Measurements from ENCODE around the gene HOXD4.

Gene HOXD4

DNA sequence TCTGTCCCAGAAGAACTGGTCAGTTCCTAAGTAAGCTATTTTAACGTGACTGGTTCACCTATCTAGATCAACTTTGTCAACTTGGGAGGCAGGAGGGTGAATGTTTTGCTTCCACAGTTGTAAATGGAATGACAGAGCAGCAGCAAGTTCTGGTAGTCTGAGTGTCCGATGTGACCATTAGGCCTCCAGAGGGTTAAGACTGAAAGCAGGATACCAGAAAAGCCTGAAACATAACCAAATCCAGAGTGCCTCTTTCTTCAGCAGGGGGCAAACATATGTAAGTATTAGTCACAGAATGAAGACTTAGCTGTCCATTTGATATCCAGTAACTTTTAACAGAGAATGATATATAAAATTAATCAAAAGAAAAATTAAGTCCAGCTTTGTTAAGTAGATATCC is 14.9 kb downstream of the HOXD4 start:
- TF ChIP-seq, protein P1, sequence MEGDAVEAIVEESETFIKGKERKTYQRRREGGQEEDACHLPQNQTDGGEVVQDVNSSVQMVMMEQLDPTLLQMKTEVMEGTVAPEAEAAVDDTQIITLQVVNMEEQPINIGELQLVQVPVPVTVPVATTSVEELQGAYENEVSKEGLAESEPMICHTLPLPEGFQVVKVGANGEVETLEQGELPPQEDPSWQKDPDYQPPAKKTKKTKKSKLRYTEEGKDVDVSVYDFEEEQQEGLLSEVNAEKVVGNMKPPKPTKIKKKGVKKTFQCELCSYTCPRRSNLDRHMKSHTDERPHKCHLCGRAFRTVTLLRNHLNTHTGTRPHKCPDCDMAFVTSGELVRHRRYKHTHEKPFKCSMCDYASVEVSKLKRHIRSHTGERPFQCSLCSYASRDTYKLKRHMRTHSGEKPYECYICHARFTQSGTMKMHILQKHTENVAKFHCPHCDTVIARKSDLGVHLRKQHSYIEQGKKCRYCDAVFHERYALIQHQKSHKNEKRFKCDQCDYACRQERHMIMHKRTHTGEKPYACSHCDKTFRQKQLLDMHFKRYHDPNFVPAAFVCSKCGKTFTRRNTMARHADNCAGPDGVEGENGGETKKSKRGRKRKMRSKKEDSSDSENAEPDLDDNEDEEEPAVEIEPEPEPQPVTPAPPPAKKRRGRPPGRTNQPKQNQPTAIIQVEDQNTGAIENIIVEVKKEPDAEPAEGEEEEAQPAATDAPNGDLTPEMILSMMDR (IDR thresholded peaks at IDR 0.05): no peak
- DNase-seq (ENCODE audit: low spot score): no peak
- Histone ChIP-seq H3K4me3 (no peak overlapping the region), H3K27ac (no peak overlapping the region)

DNA sequence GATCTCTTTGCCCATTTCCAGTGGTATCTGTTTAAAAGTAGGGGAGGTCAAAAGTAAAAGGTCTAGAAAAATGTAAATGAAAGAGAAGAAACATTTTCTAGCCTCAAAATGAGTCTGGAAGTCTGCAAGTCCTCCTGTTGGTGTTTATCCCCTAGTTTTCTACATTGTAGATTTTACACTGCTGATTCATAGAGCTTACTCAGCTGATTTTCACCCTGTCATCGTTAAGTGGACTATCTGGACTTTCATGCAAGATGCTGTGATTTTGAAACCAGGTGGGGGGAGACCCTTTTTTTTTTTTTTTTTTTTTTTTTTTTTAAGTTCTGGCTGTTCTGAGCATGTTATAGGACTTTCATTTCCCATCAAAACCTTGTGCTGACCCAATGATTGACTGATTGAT is 16.0 kb downstream of the HOXD4 start:
- DNase-seq (ENCODE audit: low spot score): no peak
- TF ChIP-seq, protein P1 (IDR thresholded peaks at IDR 0.05): no peak
- Histone ChIP-seq H3K27ac (no peak overlapping the region), H3K4me3 (no peak overlapping the region)

DNA sequence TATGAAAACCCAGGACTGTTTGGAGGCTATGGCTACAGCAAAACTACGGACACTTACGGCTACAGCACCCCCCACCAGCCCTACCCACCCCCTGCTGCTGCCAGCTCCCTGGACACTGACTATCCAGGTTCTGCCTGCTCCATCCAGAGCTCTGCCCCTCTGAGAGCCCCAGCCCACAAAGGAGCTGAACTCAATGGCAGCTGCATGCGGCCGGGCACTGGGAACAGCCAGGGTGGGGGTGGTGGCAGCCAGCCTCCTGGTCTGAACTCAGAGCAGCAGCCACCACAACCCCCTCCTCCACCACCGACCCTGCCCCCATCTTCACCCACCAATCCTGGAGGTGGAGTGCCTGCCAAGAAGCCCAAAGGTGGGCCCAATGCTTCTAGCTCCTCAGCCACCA is 17.8 kb downstream of the HOXD4 start:
- TF ChIP-seq, protein P1 (IDR thresholded peaks at IDR 0.05): no peak
- Histone ChIP-seq H3K27ac (no peak overlapping the region), H3K4me3 (no peak overlapping the region)
- no peak for DNase-seq (ENCODE audit: low spot score)

GRCh38 chr2:176169711-176170110 is 18.4 kb downstream of the HOXD4 start:
- DNase-seq (ENCODE audit: low spot score): no peak

DNA sequence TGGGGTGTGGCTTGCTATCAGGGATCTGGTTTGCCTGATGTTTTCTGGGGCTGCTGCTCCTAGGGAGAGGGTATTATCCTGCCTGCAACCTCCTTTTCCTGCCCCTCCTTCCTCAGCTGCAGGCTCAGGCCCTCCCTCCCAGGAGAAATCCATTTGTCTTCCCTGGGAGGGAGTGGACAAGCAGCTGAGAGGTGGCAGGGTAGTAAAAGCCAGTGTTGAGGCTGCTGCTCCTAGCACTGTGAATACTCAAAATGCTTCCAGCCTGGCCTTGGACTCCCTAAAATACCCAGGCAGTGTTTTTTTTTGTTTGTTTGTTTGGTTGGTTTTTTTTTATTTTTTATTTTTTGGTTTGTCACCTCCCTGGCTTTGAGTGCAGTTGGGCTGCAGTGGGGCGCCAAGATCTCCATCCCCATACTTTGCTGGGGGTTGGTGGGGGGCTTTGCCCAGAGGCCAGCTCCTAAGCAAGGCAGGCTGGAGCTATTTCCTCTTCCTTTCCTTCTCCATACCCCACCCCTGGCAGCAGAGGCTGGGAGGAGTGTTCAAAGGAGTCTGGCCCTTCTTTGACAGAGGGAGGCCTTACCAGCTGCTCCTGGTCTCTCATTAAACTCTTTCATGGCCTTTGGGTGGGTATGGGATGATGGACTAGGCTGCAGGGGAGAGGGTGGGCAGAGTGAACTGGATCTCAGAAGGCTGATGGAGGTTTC is 19.4 kb downstream of the HOXD4 start:
- Histone ChIP-seq H3K4me3 (no peak overlapping the region), H3K27ac (no peak overlapping the region)
- TF ChIP-seq, protein P1 (IDR thresholded peaks at IDR 0.05): no peak
- no peak for DNase-seq (ENCODE audit: low spot score)

More at GRCh38 chr2:176169711-176170110, 18.4 kb downstream of the HOXD4 start:
- H3K4me3 ChIP-seq: no peak overlapping the region
- no peak overlapping the region for H3K27ac ChIP-seq
- TF ChIP-seq, protein P1 (IDR thresholded peaks at IDR 0.05): no peak

GRCh38 chr2:176171351-176172006 is 20.1 kb downstream of the HOXD4 start:
- DNase-seq (ENCODE audit: low spot score): no peak
- TF ChIP-seq, protein P1 (IDR thresholded peaks at IDR 0.05): no peak
- Histone ChIP-seq H3K4me3 (peak overlapping the region; percentile 47), H3K27ac (no peak overlapping the region)

Data from coronary artery (tissue), 2 donors.